Thoracic aorta (tissue), 2 donors: ENCODE results near the gene ZNF729. TPM values are rescaled to one million over a fixed set of nuclear protein-coding genes. Genes with fewer than 3 reads are reported as not detected.

Experiments used
- ATAC-seq: fragments of 150-250 bp; one replicate; pipeline ENCODE4 v1.8.0; 2017; ENCODE audit warnings: low read depth; ENCODE audit not compliant: insufficient number of reproducible peaks, low FRiP score
- DNase-seq: peaks from one replicate; pipeline ENCODE4 v3.0.0-alpha.2; 2020; ENCODE audit warnings: low spot score
- H3K27ac ChIP-seq, 2 donors: fragments of 200-600 bp; sonication (generic); 1 replicate in 1 of 2; 2 replicates in 1 of 2; pipeline ENCODE4 v1.5.1; 2016; ENCODE audit warnings: mild to moderate bottlenecking in 2 of 2, moderate library complexity in 2 of 2
- H3K27me3 ChIP-seq: fragments of 200-600 bp; sonication (generic); replicated peaks from 2 replicates; pipeline ENCODE4 v1.6.0; 2016; ENCODE audit warnings: mild to moderate bottlenecking; ENCODE audit not compliant: insufficient read depth
- H3K36me3 ChIP-seq: fragments of 200-600 bp; sonication (generic); one replicate; pipeline ENCODE4 v1.5.1; 2016
- H3K4me1 ChIP-seq, 2 donors: fragments of 200-600 bp; sonication (generic); 1 replicate in 1 of 2; 2 replicates in 1 of 2; pipeline versions ENCODE4 v1.5.1 to v1.6.0; 2016; ENCODE audit warnings: low read depth in 2 of 2, mild to moderate bottlenecking in 1 of 2; ENCODE audit not compliant: control insufficient read depth in 1 of 2
- H3K4me3 ChIP-seq: fragments of 200-600 bp; sonication (generic); 2 replicates; pipeline ENCODE4 v1.5.1; 2016; ENCODE audit warnings: mild to moderate bottlenecking
- H3K9me3 ChIP-seq: fragments of 200-600 bp; sonication (generic); 2 replicates; pipeline ENCODE4 v1.5.1; 2016
- CTCF ChIP-seq: fragments of 200-600 bp; sonication (generic); IDR thresholded peaks from one replicate; pipeline ENCODE4 v1.5.1; 2019; ENCODE audit warnings: antibody characterized with exemption
- total RNA-seq, 2 donors: library from RNA; depleted of rRNA; stranded (reverse); fragments of >200 nt; gene quantifications; one replicate each; pipeline versions ENCODE4 v1.1.0 to v1.2.3, GENCODE V29; 2016

Gene ZNF729
- not detected for total RNA-seq

GRCh38 chr19:22286151-22286810 lies at the start of gene ZNF729:
Gene ZNF729 (plus strand): TSS chr19:22286441. CDS start chr19:22286526, 85 bp downstream.
- Histone ChIP-seq H3K27ac (no peak within 1 kb of the TSS), H3K4me1 (no peaks in the 10 kb centered on the region), H3K27me3 (no peaks in the 10 kb centered on the region), H3K4me3 (peak within 1 kb of the TSS; percentile 23), H3K9me3 (no peaks in the 10 kb centered on the region), H3K36me3 (no peaks in the 10 kb centered on the region)
- no peak for TF ChIP-seq CTCF
- DNase-seq = no peak
- ATAC-seq = no peak

- H3K27me3 ChIP-seq = no peaks in the 10 kb centered on the region
- no peaks in the 10 kb centered on the region for H3K4me1 ChIP-seq
- no peak overlapping the region for H3K4me3 ChIP-seq
- H3K9me3 ChIP-seq = no peaks in the 10 kb centered on the region
- DNase-seq (no peak), ATAC-seq (no peak)
- no peaks in the 10 kb centered on the region for H3K36me3 ChIP-seq
- H3K27ac ChIP-seq = no peak overlapping the region
- no peak for TF ChIP-seq CTCF
Observed at GRCh38 chr19:22256856-22257255, 29.4 kb upstream of the ZNF729 start.

GRCh38 chr19:22257381-22257780 lies 28.9 kb upstream of the ZNF729 start:
- Histone ChIP-seq H3K4me3 (no peak overlapping the region), H3K27me3 (no peaks in the 10 kb centered on the region), H3K27ac (no peak overlapping the region), H3K9me3 (no peaks in the 10 kb centered on the region), H3K36me3 (no peaks in the 10 kb centered on the region), H3K4me1 (no peaks in the 10 kb centered on the region)
- ATAC-seq (no peak), DNase-seq (no peak)
- TF ChIP-seq CTCF = no peak

- Histone ChIP-seq H3K36me3 (no peaks in the 10 kb centered on the region), H3K27ac (no peak overlapping the region), H3K9me3 (no peaks in the 10 kb centered on the region), H3K27me3 (no peaks in the 10 kb centered on the region), H3K4me1 (no peaks in the 10 kb centered on the region), H3K4me3 (no peak overlapping the region)
- TF ChIP-seq CTCF = no peak
- no peak for DNase-seq
- no peak for ATAC-seq
Observed at GRCh38 chr19:22257916-22258315, 28.3 kb upstream of the ZNF729 start.

- ATAC-seq = no peak
- Histone ChIP-seq H3K4me1 (no peaks in the 10 kb centered on the region), H3K9me3 (no peaks in the 10 kb centered on the region), H3K36me3 (no peaks in the 10 kb centered on the region), H3K27me3 (no peaks in the 10 kb centered on the region), H3K4me3 (no peak overlapping the region), H3K27ac (no peak overlapping the region)
- no peak for TF ChIP-seq CTCF
- DNase-seq = no peak
Observed at GRCh38 chr19:22260499-22260898, 25.7 kb upstream of the ZNF729 start.
